HepG2 (cell line): Measurements from ENCODE around the gene CIAPIN1. TPM values are rescaled to one million over a fixed set of nuclear protein-coding genes. Genes with fewer than 3 reads are reported as not detected.

Experiments
- ETS1 ChIP-seq: sonication (generic); formaldehyde crosslinking; IDR thresholded peaks from 2 replicates; pipeline ENCODE4 v1.4.0; 2020; ENCODE audit warnings: missing genetic modification reagents
- HDAC1 ChIP-seq: sonication (generic); formaldehyde crosslinking; IDR thresholded peaks from 2 replicates; pipeline ENCODE4 v1.5.1; 2020; ENCODE audit warnings: mild to moderate bottlenecking, missing genetic modification reagents
- NCOR1 ChIP-seq: fragments of 200-600 bp; sonication (generic); IDR thresholded peaks from 2 replicates; pipeline ENCODE4 v1.7.0; 2017; ENCODE audit warnings: antibody characterized with exemption, low read length, borderline replicate concordance
- RAD51 ChIP-seq: fragments of 450-650 bp; IDR thresholded peaks from 2 replicates; pipeline ENCODE4 v1.6.1; 2016; ENCODE audit warnings: borderline replicate concordance
- SOX6 ChIP-seq, 2 experiments: fragments of 450-650 bp in 1 of 2; sonication (generic) in 1 of 2; formaldehyde crosslinking in 1 of 2; IDR thresholded peaks; 2 replicates each; pipeline versions ENCODE4 v1.4.0 to v1.6.1; 2017 to 2020; ENCODE audit warnings: antibody characterized with exemption in 1 of 2, mild to moderate bottlenecking in 1 of 2, missing genetic modification reagents in 1 of 2
- TRIM22 ChIP-seq: fragments of 450-650 bp; IDR thresholded peaks from 2 replicates; pipeline ENCODE4 v1.6.1; 2017
- ZNF207 ChIP-seq: fragments of 450-650 bp; IDR thresholded peaks from 2 replicates; pipeline ENCODE4 v1.6.1; 2016; ENCODE audit warnings: antibody characterized with exemption, borderline replicate concordance
- ZNF646 ChIP-seq: sonication (generic); formaldehyde crosslinking; IDR thresholded peaks from 2 replicates; pipeline ENCODE4 v1.9.0; 2021; ENCODE audit warnings: mild to moderate bottlenecking, missing genetic modification reagents
- polyA plus RNA-seq, 8 experiments: library from polyadenylated mRNA; depleted of rRNA in 3 of 8; stranded (reverse) in 7 of 8; unstranded in 1 of 8; fragments of >200 nt; fragmentation: Illumina TruSeq in 4 of 8; extraction: Trizol in 4 of 8; gene quantifications; 2 replicates each; pipeline versions ENCODE4 v1.2.1 to v1.2.3, GENCODE V29; 2011 to 2016; ENCODE audit warnings: low read depth in 4 of 8, missing spikeins in 1 of 8, mixed read lengths in 1 of 8; ENCODE audit not compliant: insufficient read depth in 1 of 8
- total RNA-seq, 5 experiments: library from RNA; depleted of rRNA; stranded (reverse); fragments of >200 nt; fragmentation: Illumina TruSeq; extraction: Trizol; gene quantifications; 2 replicates each; pipeline ENCODE4 v1.2.3, GENCODE V29; 2016; ENCODE audit warnings: low read depth in 1 of 5

CIAPIN1 gene
- total and polyA plus RNA-seq, 2 of the 13 experiments (the other 11 are each of a cell fraction or from before 2014, with no cell fraction given) = 69.3 to 89.7 TPM

- TF ChIP-seq ZNF646 (CRISPR knock-in tag) = peak; percentile 42; the same call in 1 of the 2 replicates
- TF ChIP-seq RAD51 = 0 out of 2 replicates have a peak, but pooled peaks have one; percentile 31
- no peak for TF ChIP-seq NCOR1
- TF ChIP-seq TRIM22 = 0 out of 2 replicates have a peak, but pooled peaks have one; percentile 11
- TF ChIP-seq ZNF207 = peak; percentile 65
- no peak for TF ChIP-seq HDAC1
- TF ChIP-seq SOX6 (IDR thresholded peaks at IDR 0.05) = peak; percentile 82; the same call in 1 of the 2 replicates
- TF ChIP-seq SOX6 (CRISPR knock-in tag; IDR thresholded peaks at IDR 0.05) = no peak
- no peak for TF ChIP-seq ETS1 (CRISPR knock-in tag)
These were observed 58.7 kb downstream of the CIAPIN1 start (continued) for GRCh38 chr16:57388359-57389086.
